AG04449 (cell line): ENCODE measurements around the gene CADM1.

Source experiments
- CTCF ChIA-PET: fragments of 350-600 bp; formaldehyde crosslinking; extraction: SDS; loops from one replicate; lab custom pipeline; 2021; ENCODE audit warnings: antibody characterized with exemption; lab: Yijun Ruan, JAX
- POLR2A ChIA-PET: fragments of 400-600, 350-600 bp; formaldehyde crosslinking; extraction: SDS; loops from one replicate; lab custom pipeline; 2020; ENCODE audit warnings: antibody characterized with exemption, inconsistent platforms; lab: Yijun Ruan, JAX
- DNase-seq: peaks from one replicate; pipeline ENCODE4 v3.0.0-alpha.2; 2010; ENCODE audit warnings: low read depth, low spot score
- H3K4me3 ChIP-seq: 2 replicates; pipeline ENCODE4 v1.5.1; 2011; ENCODE audit warnings: low read depth, mild to moderate bottlenecking, control low read depth, low read length
- TF ChIP-seq, protein P1 (sequence below): IDR thresholded peaks from one replicate; pipeline ENCODE4 v1.5.1; 2011; ENCODE audit warnings: mild to moderate bottlenecking, moderate library complexity, low read length, control low read depth, inconsistent platforms; ENCODE audit not compliant: insufficient read depth; ENCODE audit errors: missing control alignments

CADM1 gene

DNA sequence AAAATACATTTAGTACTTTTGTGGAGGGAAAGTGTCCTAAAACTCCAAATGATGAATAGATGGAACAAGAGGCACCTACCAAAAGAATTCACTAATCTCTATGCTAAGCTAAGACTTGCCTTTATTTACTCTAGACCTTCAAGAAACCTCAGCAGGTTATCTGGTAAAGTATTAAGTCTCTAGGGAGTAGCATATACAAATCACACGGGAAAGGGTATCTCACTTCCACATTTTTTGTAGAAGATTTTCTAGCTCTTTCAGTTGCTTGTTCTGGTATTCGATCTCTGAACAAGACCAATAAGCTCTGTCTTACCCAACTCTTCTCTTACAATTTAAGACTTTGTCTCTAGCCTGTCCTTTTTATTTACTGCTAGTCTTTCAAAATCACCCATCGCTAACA lies 18.1 kb upstream of the CADM1 start:
- TF ChIP-seq, protein P1, sequence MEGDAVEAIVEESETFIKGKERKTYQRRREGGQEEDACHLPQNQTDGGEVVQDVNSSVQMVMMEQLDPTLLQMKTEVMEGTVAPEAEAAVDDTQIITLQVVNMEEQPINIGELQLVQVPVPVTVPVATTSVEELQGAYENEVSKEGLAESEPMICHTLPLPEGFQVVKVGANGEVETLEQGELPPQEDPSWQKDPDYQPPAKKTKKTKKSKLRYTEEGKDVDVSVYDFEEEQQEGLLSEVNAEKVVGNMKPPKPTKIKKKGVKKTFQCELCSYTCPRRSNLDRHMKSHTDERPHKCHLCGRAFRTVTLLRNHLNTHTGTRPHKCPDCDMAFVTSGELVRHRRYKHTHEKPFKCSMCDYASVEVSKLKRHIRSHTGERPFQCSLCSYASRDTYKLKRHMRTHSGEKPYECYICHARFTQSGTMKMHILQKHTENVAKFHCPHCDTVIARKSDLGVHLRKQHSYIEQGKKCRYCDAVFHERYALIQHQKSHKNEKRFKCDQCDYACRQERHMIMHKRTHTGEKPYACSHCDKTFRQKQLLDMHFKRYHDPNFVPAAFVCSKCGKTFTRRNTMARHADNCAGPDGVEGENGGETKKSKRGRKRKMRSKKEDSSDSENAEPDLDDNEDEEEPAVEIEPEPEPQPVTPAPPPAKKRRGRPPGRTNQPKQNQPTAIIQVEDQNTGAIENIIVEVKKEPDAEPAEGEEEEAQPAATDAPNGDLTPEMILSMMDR, result no peak
- CTCF ChIA-PET, result interaction anchor here (0.6 to 1.4 kb wide), 3 partner anchors 14 to 671 kb away, joined by 3 to 4 read pairs (median 3); no protein-coding TSS in a partner anchor
- POLR2A ChIA-PET, result no interaction called here
- no peak for DNase-seq
- H3K4me3 ChIP-seq, result no peak overlapping the region

DNA sequence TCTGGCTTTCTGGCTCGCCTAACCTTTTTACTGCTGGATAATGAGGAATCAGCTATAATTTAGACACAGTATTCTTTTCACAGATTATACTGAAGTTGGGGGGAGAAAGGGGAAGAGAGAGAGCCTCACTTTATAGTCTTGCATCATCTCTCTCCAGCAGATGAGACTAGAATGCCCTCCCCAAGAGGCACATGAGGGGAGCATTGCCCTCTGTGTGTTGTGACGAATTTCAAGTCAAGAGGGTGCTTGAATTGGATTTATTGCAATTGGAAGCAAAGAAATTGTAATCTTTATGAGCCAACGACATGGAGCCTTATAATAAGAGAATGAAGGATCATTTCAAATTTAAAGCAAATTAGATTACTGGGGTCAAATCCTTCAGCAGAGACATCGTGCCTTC lies 17.6 kb upstream of the CADM1 start:
- CTCF ChIA-PET, result interaction anchor here (0.6 to 1.4 kb wide), 3 partner anchors 14 to 671 kb away, joined by 3 to 4 read pairs (median 3); no protein-coding TSS in a partner anchor
- TF ChIP-seq, protein P1, result no peak
- DNase-seq, result no peak
- POLR2A ChIA-PET, result no interaction called here
- no peak overlapping the region for H3K4me3 ChIP-seq

DNA sequence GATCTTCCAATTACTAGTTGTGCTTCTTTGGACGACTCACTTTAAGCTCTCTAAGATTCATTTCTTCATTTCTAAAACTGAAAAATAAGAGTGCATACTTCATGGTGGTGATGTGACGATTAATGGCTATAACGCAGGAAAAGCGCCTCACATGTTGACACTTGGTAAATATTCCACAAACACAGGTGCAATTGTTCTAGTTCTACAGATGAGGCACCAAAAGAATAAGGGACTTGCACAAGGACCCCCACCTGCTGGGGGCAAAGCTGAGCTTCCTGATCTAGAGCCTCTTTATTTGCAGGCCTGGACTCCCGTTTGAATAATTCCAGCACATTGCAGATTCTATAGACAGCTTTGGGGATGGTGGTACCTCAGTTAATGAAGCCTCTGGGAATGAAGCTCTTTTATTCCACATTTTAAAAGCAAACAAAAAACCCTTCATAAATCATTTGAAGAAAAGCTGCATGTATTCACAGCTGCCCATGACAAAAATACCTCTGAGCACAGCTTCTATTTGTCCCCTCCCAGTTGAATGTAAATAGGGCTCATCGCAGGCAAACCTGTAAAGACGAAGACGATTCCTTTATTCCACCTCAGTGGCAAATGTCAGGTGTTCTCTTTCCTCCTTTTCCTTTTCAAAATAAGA lies 14.9 kb upstream of the CADM1 start:
- no peak for DNase-seq
- ChIA-PET POLR2A (no interaction called here), CTCF (interaction anchor here (0.7 to 1.7 kb wide), 4 partner anchors 8 to 185 kb away, joined by 3 to 5 read pairs (median 4); no protein-coding TSS in a partner anchor)
- TF ChIP-seq, protein P1, result no peak
- no peak overlapping the region for H3K4me3 ChIP-seq

DNA sequence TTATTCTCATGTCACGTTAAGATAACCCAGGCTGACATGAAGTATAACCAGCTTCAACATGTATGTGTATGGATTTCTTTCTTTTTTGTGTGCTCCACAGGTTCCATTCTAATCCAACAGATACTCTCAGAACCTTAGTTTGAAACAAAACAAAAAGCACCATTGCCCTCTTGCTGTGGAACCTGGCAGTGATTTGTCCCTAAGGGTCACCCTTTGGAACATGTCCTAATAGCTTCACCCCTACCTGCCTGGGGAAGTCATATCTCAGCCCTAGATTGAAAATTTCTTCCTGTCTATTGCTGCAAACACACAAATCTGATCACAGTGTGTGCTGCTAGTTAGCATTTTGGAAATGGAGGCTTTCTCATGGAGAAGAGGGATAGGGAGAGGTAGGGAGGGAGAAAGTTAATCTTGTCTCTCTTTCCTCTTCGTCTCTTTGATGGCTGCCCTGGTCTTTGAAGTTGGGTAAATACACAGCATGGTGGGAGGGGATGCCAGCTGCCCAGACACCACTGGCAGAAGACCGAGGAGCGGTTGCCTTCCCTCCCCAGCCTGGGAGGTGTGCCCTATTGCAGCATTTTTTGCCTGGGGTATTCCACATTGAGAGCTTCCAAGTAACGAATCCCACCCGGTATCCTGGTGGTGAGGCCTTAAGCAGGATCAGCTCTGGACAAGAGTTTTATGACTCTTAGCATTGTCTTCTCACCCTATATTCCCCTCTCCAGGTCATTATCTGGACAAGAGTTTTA lies 11.6 kb upstream of the CADM1 start:
- ChIA-PET POLR2A (no interaction called here), CTCF (interaction anchor here (1.0 to 3.1 kb wide), 4 partner anchors 8 to 194 kb away, joined by 3 to 21 read pairs (median 3); partner anchors contain the start of gene CADM1)
- TF ChIP-seq, protein P1, result no peak
- no peak for DNase-seq
- H3K4me3 ChIP-seq, result no peak overlapping the region

DNA sequence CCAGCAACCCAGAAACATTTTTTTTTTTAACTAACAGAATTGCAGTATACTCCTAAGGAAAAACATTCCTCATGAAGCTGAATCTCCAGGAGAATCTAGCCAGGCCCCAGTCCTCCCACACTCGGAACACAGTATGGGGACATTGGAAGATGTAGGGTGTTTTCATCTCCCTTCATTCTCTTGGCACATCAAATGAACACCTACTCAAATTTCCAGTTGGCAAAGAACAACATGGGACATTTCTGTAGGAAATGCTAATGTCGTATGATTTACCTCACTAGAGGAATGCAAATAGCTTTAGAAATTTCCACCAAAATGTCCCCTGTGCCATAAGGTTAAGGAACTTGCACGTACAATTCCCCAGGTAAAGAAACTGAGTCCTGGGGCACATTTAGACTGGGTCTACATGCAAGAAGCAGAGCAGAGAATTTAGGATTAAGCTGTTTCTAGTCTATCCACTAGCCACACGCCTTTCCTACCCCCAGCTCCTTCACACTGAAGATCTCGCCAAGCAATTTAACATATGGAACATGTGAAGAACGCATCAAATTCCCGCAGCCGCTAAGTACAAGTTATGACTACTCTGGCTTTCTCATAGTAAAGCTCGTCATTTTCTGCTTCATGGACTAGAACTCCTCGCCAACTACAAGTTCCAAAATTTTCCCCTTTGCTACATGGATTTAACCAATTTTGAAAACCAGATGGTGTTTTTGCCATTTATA lies 2.9 kb upstream of the CADM1 start:
- TF ChIP-seq, protein P1, result no peak
- no peak for DNase-seq
- POLR2A ChIA-PET, result no interaction called here
- CTCF ChIA-PET, result interaction anchor here (0.9 to 1.8 kb wide), 6 partner anchors 11 to 182 kb away, joined by 3 to 8 read pairs (median 4); no protein-coding TSS in a partner anchor
- no peak overlapping the region for H3K4me3 ChIP-seq

DNA sequence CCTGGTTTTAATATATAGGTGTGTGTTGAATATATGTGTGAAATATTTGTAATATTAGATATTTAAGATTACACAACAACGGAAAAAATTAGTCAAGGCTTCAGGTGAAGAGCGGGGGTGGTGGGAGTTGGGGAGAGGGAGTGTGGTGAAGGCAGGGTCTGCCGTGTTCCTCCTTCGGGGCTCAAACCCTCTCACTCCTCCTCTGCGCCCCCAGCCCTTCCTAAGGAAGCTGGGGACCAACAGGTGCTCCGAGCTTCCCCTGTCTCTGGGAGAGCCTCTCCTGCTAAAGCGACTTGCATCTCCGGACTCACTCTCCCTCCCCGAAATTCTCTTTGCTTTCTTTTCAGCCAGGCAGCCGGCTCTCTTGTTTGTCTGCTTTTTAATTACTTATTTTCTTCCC lies 960 bp upstream of the CADM1 start:
- POLR2A ChIA-PET, result no interaction called here
- H3K4me3 ChIP-seq, result peak overlapping the region; percentile 89
- CTCF ChIA-PET, result interaction anchor here (0.9 to 2.4 kb wide), 12 partner anchors 9 to 207 kb away, joined by 3 to 21 read pairs (median 4); no protein-coding TSS in a partner anchor
- TF ChIP-seq, protein P1, result no peak
- no peak for DNase-seq
